ENCODE results near the gene DUS4L.

Gene DUS4L

DNA sequence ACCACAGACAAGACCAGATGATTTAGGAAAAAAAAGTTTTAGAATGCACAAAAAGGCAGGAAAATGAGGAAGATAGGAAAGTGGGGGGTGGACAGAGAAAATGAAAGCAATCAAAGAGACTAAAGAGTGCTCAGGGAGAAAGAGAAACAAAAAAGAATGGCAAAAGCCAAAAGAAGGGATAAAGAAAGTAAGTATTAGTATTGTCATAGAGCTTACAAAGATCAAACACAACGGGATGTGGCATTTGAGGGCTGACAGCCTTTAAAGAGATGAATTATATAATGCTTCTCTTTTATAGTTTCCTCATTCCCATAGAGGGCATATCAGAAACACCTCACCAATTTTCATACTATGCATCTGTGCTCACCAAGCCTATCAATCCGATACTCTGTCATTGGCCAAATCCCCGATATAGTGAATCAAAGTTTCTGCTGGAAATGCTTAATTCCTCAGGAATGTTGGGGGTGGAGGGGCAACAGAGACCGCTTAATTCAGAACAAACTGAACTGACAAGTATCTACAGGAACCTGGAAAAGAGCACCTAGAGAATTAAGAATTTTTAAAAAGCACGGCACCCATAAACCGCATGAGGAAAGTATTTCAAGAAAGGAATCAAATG is 2.8 kb upstream of the DUS4L start:
- no peak overlapping the region for H3K4me2 ChIP-seq (ENCODE audit: low read depth, low read length)
- no peak overlapping the region for H3K4me3 ChIP-seq (ENCODE audit: low read length)
- H2AFZ ChIP-seq (ENCODE audit: low read length): no peak overlapping the region
- peaks cover 5% of the 10 kb centered on the region; the same call in 1 of the 2 replicates for H3K36me3 ChIP-seq (replicated peaks; ENCODE audit: insufficient read depth, low read length)
- no peaks in the 10 kb centered on the region for H3K9me3 ChIP-seq (replicated peaks; ENCODE audit: insufficient read depth, low read length)
- H3K4me1 ChIP-seq (ENCODE audit: low read length): peaks cover 12% of the 10 kb centered on the region
- H3F3A ChIP-seq (ENCODE audit: insufficient read depth, low read length): no peaks in the 10 kb centered on the region
- H3K27me3 ChIP-seq (replicated peaks; ENCODE audit: insufficient read depth, low read length): no peaks in the 10 kb centered on the region
- TF ChIP-seq EZH2 (optimal IDR thresholded peaks at IDR 0.05; ENCODE audit: low read depth, low read length): no peak
- TF ChIP-seq EZH2phosphoT487 (IDR thresholded peaks at IDR 0.05; ENCODE audit: low read length): no peak
- TF ChIP-seq, protein P1, sequence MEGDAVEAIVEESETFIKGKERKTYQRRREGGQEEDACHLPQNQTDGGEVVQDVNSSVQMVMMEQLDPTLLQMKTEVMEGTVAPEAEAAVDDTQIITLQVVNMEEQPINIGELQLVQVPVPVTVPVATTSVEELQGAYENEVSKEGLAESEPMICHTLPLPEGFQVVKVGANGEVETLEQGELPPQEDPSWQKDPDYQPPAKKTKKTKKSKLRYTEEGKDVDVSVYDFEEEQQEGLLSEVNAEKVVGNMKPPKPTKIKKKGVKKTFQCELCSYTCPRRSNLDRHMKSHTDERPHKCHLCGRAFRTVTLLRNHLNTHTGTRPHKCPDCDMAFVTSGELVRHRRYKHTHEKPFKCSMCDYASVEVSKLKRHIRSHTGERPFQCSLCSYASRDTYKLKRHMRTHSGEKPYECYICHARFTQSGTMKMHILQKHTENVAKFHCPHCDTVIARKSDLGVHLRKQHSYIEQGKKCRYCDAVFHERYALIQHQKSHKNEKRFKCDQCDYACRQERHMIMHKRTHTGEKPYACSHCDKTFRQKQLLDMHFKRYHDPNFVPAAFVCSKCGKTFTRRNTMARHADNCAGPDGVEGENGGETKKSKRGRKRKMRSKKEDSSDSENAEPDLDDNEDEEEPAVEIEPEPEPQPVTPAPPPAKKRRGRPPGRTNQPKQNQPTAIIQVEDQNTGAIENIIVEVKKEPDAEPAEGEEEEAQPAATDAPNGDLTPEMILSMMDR (IDR thresholded peaks at IDR 0.05; ENCODE audit: low read length): no peak
- H4K20me1 ChIP-seq (ENCODE audit: insufficient read depth, low read length): no peaks in the 10 kb centered on the region
- no peak overlapping the region for H3K27ac ChIP-seq (ENCODE audit: low read length)
- H3K9ac ChIP-seq (ENCODE audit: low read length): no peak overlapping the region
- H3K79me2 ChIP-seq (ENCODE audit: low read length): peaks cover 53% of the 10 kb centered on the region
- no peaks in the 10 kb centered on the region for H3K9me2 ChIP-seq (replicated peaks; ENCODE audit: insufficient read depth, low read length)
- DNase-seq: no peak

- H3K9me2 ChIP-seq (replicated peaks; ENCODE audit: insufficient read depth, low read length): no peaks in the 10 kb centered on the region
Measured at GRCh38 chr7:107563081-107563774, 543 bp upstream of the DUS4L start.

DNA sequence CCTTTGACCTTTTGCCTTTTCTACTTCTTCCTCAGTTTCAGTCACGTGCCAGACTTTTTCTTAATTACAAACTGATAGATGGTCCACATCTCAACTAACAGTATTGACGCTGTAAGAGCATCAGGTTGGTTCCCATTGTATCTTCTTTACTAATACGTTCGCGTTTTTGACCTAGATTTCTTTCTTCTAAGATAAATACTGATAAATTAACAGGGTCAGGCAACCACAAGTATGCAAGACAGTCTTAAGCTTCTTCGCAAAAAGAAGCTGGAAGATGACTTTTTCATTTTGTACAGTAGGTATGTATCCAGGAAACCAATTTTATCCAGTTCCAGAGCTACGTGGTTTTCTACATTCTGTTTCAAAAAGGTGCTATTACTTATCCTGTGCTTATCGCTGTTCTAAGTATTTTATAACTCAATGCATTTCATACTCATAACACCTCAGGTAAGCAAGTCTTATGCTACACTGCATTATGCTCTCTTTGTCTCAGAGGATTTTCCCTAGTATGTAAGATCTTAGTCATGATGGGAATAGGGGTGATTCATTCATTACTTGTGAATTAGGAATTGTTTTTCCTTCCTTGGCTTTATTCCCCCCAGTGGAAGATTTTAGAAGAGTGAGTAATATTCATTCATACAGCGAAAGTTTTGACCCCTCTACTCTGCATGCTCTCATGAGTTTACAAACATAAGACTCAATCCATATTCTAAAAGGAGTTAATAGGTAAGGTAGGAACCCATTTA is 955 bp downstream of the DUS4L start:
- peak overlapping the region; percentile 73 for H3K4me2 ChIP-seq (ENCODE audit: low read depth, low read length)
- H3K9me2 ChIP-seq (replicated peaks; ENCODE audit: insufficient read depth, low read length): no peaks in the 10 kb centered on the region
- no peak for DNase-seq
- H3K79me2 ChIP-seq (ENCODE audit: low read length): peaks cover 42% of the 10 kb centered on the region
- H3K27ac ChIP-seq (ENCODE audit: low read length): no peak overlapping the region; the same call in 1 of the 2 replicates
- no peaks in the 10 kb centered on the region for H3K27me3 ChIP-seq (replicated peaks; ENCODE audit: insufficient read depth, low read length)
- no peaks in the 10 kb centered on the region for H3K9me3 ChIP-seq (replicated peaks; ENCODE audit: insufficient read depth, low read length)
- peaks cover 12% of the 10 kb centered on the region for H3K4me1 ChIP-seq (ENCODE audit: low read length)
- H3K36me3 ChIP-seq (replicated peaks; ENCODE audit: insufficient read depth, low read length): no peaks in the 10 kb centered on the region
- no peaks in the 10 kb centered on the region for H3F3A ChIP-seq (ENCODE audit: insufficient read depth, low read length)
- peak overlapping the region; percentile 94; the same call in 1 of the 2 replicates for H3K9ac ChIP-seq (ENCODE audit: low read length)
- peak overlapping the region; percentile 97 for H2AFZ ChIP-seq (ENCODE audit: low read length)
- TF ChIP-seq EZH2 (optimal IDR thresholded peaks at IDR 0.05; ENCODE audit: low read depth, low read length): no peak
- no peak for TF ChIP-seq EZH2phosphoT487 (IDR thresholded peaks at IDR 0.05; ENCODE audit: low read length)
- TF ChIP-seq, protein P1 (IDR thresholded peaks at IDR 0.05; ENCODE audit: low read length): no peak
- H4K20me1 ChIP-seq (ENCODE audit: insufficient read depth, low read length): no peaks in the 10 kb centered on the region
- peak overlapping the region; percentile 92 for H3K4me3 ChIP-seq (ENCODE audit: low read length)

More at GRCh38 chr7:107563081-107563774, 543 bp upstream of the DUS4L start:
- no peaks in the 10 kb centered on the region for H3K36me3 ChIP-seq (replicated peaks; ENCODE audit: insufficient read depth, low read length)
- no peaks in the 10 kb centered on the region for H3K9me3 ChIP-seq (replicated peaks; ENCODE audit: insufficient read depth, low read length)
- peak overlapping the region; percentile 94 for H3K9ac ChIP-seq (ENCODE audit: low read length)
- no peak for TF ChIP-seq EZH2 (optimal IDR thresholded peaks at IDR 0.05; ENCODE audit: low read depth, low read length)
- TF ChIP-seq, protein P1 (IDR thresholded peaks at IDR 0.05; ENCODE audit: low read length): no peak
- no peak for TF ChIP-seq EZH2phosphoT487 (IDR thresholded peaks at IDR 0.05; ENCODE audit: low read length)
- H3K4me3 ChIP-seq (ENCODE audit: low read length): peak overlapping the region; percentile 92
- no peak for DNase-seq
- peaks cover 12% of the 10 kb centered on the region for H3K4me1 ChIP-seq (ENCODE audit: low read length)
- H3K4me2 ChIP-seq (ENCODE audit: low read depth, low read length): peak overlapping the region; percentile 66
- no peaks in the 10 kb centered on the region for H3F3A ChIP-seq (ENCODE audit: insufficient read depth, low read length)
- peak overlapping the region; percentile 17; the same call in 1 of the 2 replicates for H3K27ac ChIP-seq (ENCODE audit: low read length)
- no peaks in the 10 kb centered on the region for H4K20me1 ChIP-seq (ENCODE audit: insufficient read depth, low read length)
- H3K79me2 ChIP-seq (ENCODE audit: low read length): peaks cover 51% of the 10 kb centered on the region
- H2AFZ ChIP-seq (ENCODE audit: low read length): peak overlapping the region; percentile 75
- H3K27me3 ChIP-seq (replicated peaks; ENCODE audit: insufficient read depth, low read length): no peaks in the 10 kb centered on the region

All from MM.1S (cell line).